GM12878 (cell line): Measurements from ENCODE around the gene TSPAN15. TPM values are rescaled to one million over a fixed set of nuclear protein-coding genes. Genes with fewer than 3 reads are reported as not detected.

Experiments
- ATAC-seq: fragments of 200-7000 bp; cut with Tn5 transposase; 3 replicates; pipeline ENCODE4 v1.9.1; 2020; ENCODE audit warnings: mild to moderate bottlenecking, moderate library complexity
- BruUV-seq: library from RNA; stranded (reverse); fragments of 400-500 nt; replicated peaks from 2 replicates; lab custom pipeline; 2021; lab: Mats Ljungman, UMichigan
- CTCF ChIA-PET: fragments of 300-600 bp; sonication (Branson Sonifier 250); formaldehyde crosslinking; extraction: SDS; loops from one replicate; lab custom pipeline; 2021; ENCODE audit warnings: inconsistent platforms; lab: Yijun Ruan, JAX
- POLR2A ChIA-PET: fragments of 350-600 bp; formaldehyde crosslinking; extraction: SDS; loops from one replicate; lab custom pipeline; 2021; ENCODE audit warnings: inconsistent platforms; lab: Charles Lee
- RAD21 ChIA-PET: fragments of 300-600 bp; sonication (Branson Sonifier 250); formaldehyde crosslinking; loops from one replicate; lab custom pipeline; 2023; ENCODE audit warnings: antibody characterized with exemption; ENCODE audit not compliant: unreplicated experiment; lab: Charles Lee
- SMC1A ChIA-PET: fragments of 300-600 bp; sonication (Branson Sonifier 250); formaldehyde crosslinking; loops from one replicate; lab custom pipeline; 2023; ENCODE audit not compliant: unreplicated experiment, uncharacterized antibody; lab: Charles Lee
- DNase-seq: peaks from one replicate; pipeline ENCODE4 v3.0.0-alpha.2; 2011; ENCODE audit warnings: low read depth, low spot score
- FAIRE-seq: peaks from 3 replicates; lab custom pipeline; 2011; peaks lifted over from hg19 to GRCh38; lab: Jason Lieb, UNC
- H2AFZ ChIP-seq: 2 replicates; pipeline ENCODE4 v1.6.0; 2011; ENCODE audit warnings: low read depth, low read length, control low read depth; ENCODE audit not compliant: control insufficient read depth
- H3K27ac ChIP-seq: 2 replicates; pipeline ENCODE4 v1.5.1; 2011; ENCODE audit warnings: control low read depth; ENCODE audit not compliant: control insufficient read depth, insufficient read depth
- H3K27me3 ChIP-seq, 2 experiments: replicated peaks in 1 of 2; 2 replicates each; pipeline versions ENCODE4 v1.6.0 to v1.6.1; 2011; ENCODE audit warnings: low read length in 1 of 2; ENCODE audit not compliant: control insufficient read depth in 2 of 2, insufficient read depth in 2 of 2
- H3K36me3 ChIP-seq, 2 experiments: 2 replicates each; pipeline ENCODE4 v1.5.1; 2011; ENCODE audit warnings: low read length in 1 of 2; ENCODE audit not compliant: control insufficient read depth in 2 of 2, insufficient read depth in 2 of 2
- H3K4me1 ChIP-seq: 2 replicates; pipeline ENCODE4 v1.6.1; 2011; ENCODE audit warnings: mild to moderate bottlenecking, low read length, moderate library complexity, mixed read lengths; ENCODE audit not compliant: control insufficient read depth, insufficient read depth
- H3K4me2 ChIP-seq: 2 replicates; pipeline ENCODE4 v1.6.0; 2011; ENCODE audit warnings: control low read depth; ENCODE audit not compliant: control insufficient read depth, insufficient read depth
- H3K4me3 ChIP-seq: fragments of 200-600 bp; sonication (generic); 2 replicates; pipeline ENCODE4 v1.5.1; 2016
- H3K79me2 ChIP-seq: 2 replicates; pipeline ENCODE4 v1.6.0; 2011; ENCODE audit warnings: low read length; ENCODE audit not compliant: control insufficient read depth, insufficient read depth
- H3K9ac ChIP-seq: 2 replicates; pipeline ENCODE4 v1.8.0; 2011; ENCODE audit warnings: low read length, control low read depth, mixed read lengths; ENCODE audit not compliant: control insufficient read depth, insufficient read depth
- H3K9me3 ChIP-seq: replicated peaks from 3 replicates; pipeline ENCODE4 v1.5.1; 2011; ENCODE audit warnings: mild to moderate bottlenecking, low read length; ENCODE audit not compliant: control insufficient read depth, insufficient read depth
- H4K20me1 ChIP-seq: 2 replicates; pipeline ENCODE4 v1.6.0; 2011; ENCODE audit not compliant: control insufficient read depth, insufficient read depth
- BCL3 ChIP-seq: IDR thresholded peaks from 2 replicates; pipeline ENCODE4 v1.6.1; 2011; ENCODE audit warnings: borderline replicate concordance, low read depth, mild to moderate bottlenecking, moderate library complexity, low read length; ENCODE audit not compliant: insufficient read depth, poor library complexity, severe bottlenecking
- E2F4 ChIP-seq: IDR thresholded peaks from 2 replicates; pipeline ENCODE4 v1.6.1; 2012; ENCODE audit warnings: low read depth, low read length, improper control_type of control experiment
- FOXK2 ChIP-seq: fragments of 450-650 bp; IDR thresholded peaks from 2 replicates; pipeline ENCODE4 v1.6.1; 2017; ENCODE audit warnings: mild to moderate bottlenecking, moderate library complexity
- MTA2 ChIP-seq: fragments of 450-650 bp; IDR thresholded peaks from 2 replicates; pipeline ENCODE4 v1.6.1; 2016; ENCODE audit warnings: low read depth, mild to moderate bottlenecking, moderate library complexity
- MYC ChIP-seq: IDR thresholded peaks from 2 replicates; pipeline ENCODE4 v1.6.1; 2011; ENCODE audit warnings: mild to moderate bottlenecking, low read length, moderate library complexity, inconsistent platforms; ENCODE audit not compliant: insufficient read depth, insufficient replicate concordance, insufficient read length, severe bottlenecking
- PAX8 ChIP-seq: fragments of 450-650 bp; IDR thresholded peaks from 2 replicates; pipeline ENCODE4 v1.6.1; 2017; ENCODE audit warnings: mild to moderate bottlenecking, moderate library complexity
- PBX3 ChIP-seq: IDR thresholded peaks from 2 replicates; pipeline ENCODE4 v1.6.1; 2011; ENCODE audit warnings: mild to moderate bottlenecking, low read depth, low read length, moderate library complexity; ENCODE audit not compliant: insufficient replicate concordance
- RB1 ChIP-seq: fragments of 450-650 bp; formaldehyde crosslinking; IDR thresholded peaks from 2 replicates; pipeline ENCODE4 v1.6.1; 2017; ENCODE audit warnings: mild to moderate bottlenecking, borderline replicate concordance
- RELB ChIP-seq: fragments of 450-650 bp; IDR thresholded peaks from 2 replicates; pipeline ENCODE4 v1.6.1; 2017; ENCODE audit warnings: low read depth, mild to moderate bottlenecking, moderate library complexity
- TAF1 ChIP-seq: IDR thresholded peaks from 2 replicates; pipeline ENCODE4 v1.6.1; 2011; ENCODE audit warnings: mild to moderate bottlenecking, low read depth, low read length, borderline replicate concordance
- TCF3 ChIP-seq: IDR thresholded peaks from 2 replicates; pipeline ENCODE4 v1.6.1; 2012; ENCODE audit warnings: low read depth, mild to moderate bottlenecking, low read length, borderline replicate concordance; ENCODE audit not compliant: insufficient read depth
- ZNF207 ChIP-seq: fragments of 450-650 bp; IDR thresholded peaks from 2 replicates; pipeline ENCODE4 v1.6.1; 2014; ENCODE audit warnings: antibody characterized with exemption, mild to moderate bottlenecking, borderline replicate concordance
- ZZZ3 ChIP-seq: IDR thresholded peaks from 2 replicates; pipeline ENCODE4 v1.6.1; 2011; ENCODE audit warnings: low read depth; ENCODE audit not compliant: control insufficient read depth, insufficient read length
- WGBS: methylation state at CpG from one replicate; pipeline ENCODE4 v1.1.6; 2016; ENCODE audit warnings: low lambda C conversion rate; ENCODE audit not compliant: insufficient replicate concordance, insufficient coverage; ENCODE audit errors: missing lambda C conversion rate; 5-methylcytosine and 5-hydroxymethylcytosine counted together
- in situ Hi-C: fragments of 300-500 bp; cut with MboI; formaldehyde crosslinking; loops from 9 replicates; pipeline ENCODE4 v1.14.3; 2018; ENCODE audit warnings: mixed read lengths
- intact Hi-C: fragments of 100-400 bp; cut with micrococcal nuclease; formaldehyde crosslinking; loops from one replicate; pipeline ENCODE4 v1.14.2; 2022; ENCODE audit not compliant: unreplicated experiment
- polyA plus RNA-seq, 11 experiments: library from polyadenylated mRNA; depleted of rRNA in 4 of 11; unstranded in 6 of 11; stranded (reverse) in 5 of 11; fragments of >200 nt; fragmentation: Nextera tagmentation in 4 of 11; fragmentation: Illumina TruSeq in 1 of 11; extraction: Ambion mirVana in 4 of 11; extraction: Trizol in 1 of 11; gene quantifications; 1 replicate in 1 of 11; 2 replicates in 10 of 11; pipeline versions ENCODE4 v1.2.1 to v1.2.3, GENCODE V29; 2011 to 2016; ENCODE audit warnings: inconsistent platforms in 2 of 11, missing spikeins in 2 of 11, low read depth in 1 of 11
- total RNA-seq, 4 experiments: library from RNA; depleted of rRNA in 3 of 4; stranded (reverse); fragments of >200 nt in 3 of 4; fragmentation: Illumina TruSeq in 1 of 4; extraction: Trizol in 1 of 4; gene quantifications; 2 replicates each; pipeline versions ENCODE4 v1.2.1 to v1.2.3, GENCODE V29; 2013 to 2021

Gene TSPAN15
- total and polyA plus RNA-seq, 10 of the 15 experiments (the other 5 are each of a cell fraction or from before 2014, with no cell fraction given): 1.3 to 8.5 (median 2.4) TPM; not detected in 2

- no peaks in the 10 kb centered on the region for H3K4me1 ChIP-seq
- no peak overlapping the region for H3K4me3 ChIP-seq
- no peak for FAIRE-seq
- no peak overlapping the region for H2AFZ ChIP-seq
- no peak for TF ChIP-seq TCF3
- TF ChIP-seq PBX3: no peak
- no peak for TF ChIP-seq ZNF207
- TF ChIP-seq MYC: no peak
- TF ChIP-seq BCL3: no peak
- no peak for TF ChIP-seq RELB
- no peak for TF ChIP-seq FOXK2
- TF ChIP-seq PAX8: no peak
- no peak for TF ChIP-seq RB1
- no peak for TF ChIP-seq MTA2
- no peak for TF ChIP-seq TAF1
- no peak for TF ChIP-seq ZZZ3
- TF ChIP-seq E2F4: no peak
- TF ChIP-seq, all 136 proteins: peak for 0
- RAD21 ChIA-PET: no interaction called here
- no peak overlapping the region for H3K9ac ChIP-seq
- H3K27ac ChIP-seq: no peak overlapping the region
- no peaks in the 10 kb centered on the region for H3K36me3 ChIP-seq
- no peaks in the 10 kb centered on the region for H3K79me2 ChIP-seq
- no peaks in the 10 kb centered on the region; the same call in 2 of the 3 replicates for H3K9me3 ChIP-seq
- BruUV-seq: no TSS peak
- POLR2A ChIA-PET: no interaction called here
- WGBS: 69% methylated on average over 11 of the region's 11 CpGs
- no peaks in the 10 kb centered on the region; a peak in 2 of 4 replicates for H3K27me3 ChIP-seq
- DNase-seq (no peak), ATAC-seq (no peak)
- H3K4me2 ChIP-seq: no peak overlapping the region
- no peaks in the 10 kb centered on the region for H4K20me1 ChIP-seq
- intact Hi-C loops (no loop called here), in situ Hi-C loops (no loop called here)
- CTCF ChIA-PET: interaction anchor here (0.6 kb wide), 1 partner anchor 83 kb away, joined by 3 read pairs; no protein-coding TSS in a partner anchor
- SMC1A ChIA-PET: interaction anchor here (1.7 kb wide), 1 partner anchor 27 kb away, joined by 4 read pairs; no protein-coding TSS in a partner anchor
Measured at GRCh38 chr10:69434926-69435325, 16.3 kb upstream of the TSPAN15 start.
